NB4 (cell line): ENCODE results near the gene HHIPL1.

Source experiments
- DNase-seq: peaks from one replicate; pipeline ENCODE4 v3.0.0; 2010; ENCODE audit warnings: low read depth
- H3K4me3 ChIP-seq: one replicate; pipeline ENCODE4 v1.5.1; 2011; ENCODE audit warnings: mild to moderate bottlenecking, low read depth, low read length, moderate library complexity
- CTCF ChIP-seq: IDR thresholded peaks from one replicate; pipeline ENCODE4 v1.5.1; 2012; ENCODE audit warnings: low read depth, low read length
- MAX ChIP-seq: IDR thresholded peaks from 2 replicates; pipeline ENCODE4 v1.6.1; 2011; ENCODE audit warnings: low read depth, low read length
- MYC ChIP-seq: IDR thresholded peaks from 2 replicates; pipeline ENCODE4 v1.6.1; 2011; ENCODE audit warnings: low read depth, low read length
- POLR2A ChIP-seq: IDR thresholded peaks from 2 replicates; pipeline ENCODE4 v1.6.1; 2011; ENCODE audit warnings: mild to moderate bottlenecking; ENCODE audit not compliant: insufficient read length; ENCODE audit errors: extremely low read depth

HHIPL1 gene

GRCh38 chr14:99706107-99706900 lies 61.4 kb downstream of the HHIPL1 start:
- no peak for TF ChIP-seq CTCF
- no peak for TF ChIP-seq MAX
- TF ChIP-seq MYC = no peak
- no peak for TF ChIP-seq POLR2A
- H3K4me3 ChIP-seq = no peak overlapping the region
- no peak for DNase-seq

- H3K4me3 ChIP-seq = no peak overlapping the region
- TF ChIP-seq CTCF = no peak
- no peak for TF ChIP-seq MAX
- TF ChIP-seq POLR2A = no peak
- TF ChIP-seq MYC = no peak
- DNase-seq = no peak
Measured at GRCh38 chr14:99707420-99707819, 62.5 kb downstream of the HHIPL1 start.

- no peak overlapping the region for H3K4me3 ChIP-seq
- no peak for TF ChIP-seq POLR2A
- TF ChIP-seq MAX = no peak
- TF ChIP-seq CTCF = no peak
- no peak for TF ChIP-seq MYC
- DNase-seq = no peak
Measured at GRCh38 chr14:99707921-99708320, 63.0 kb downstream of the HHIPL1 start.

GRCh38 chr14:99708449-99708848 lies 63.5 kb downstream of the HHIPL1 start:
- no peak overlapping the region for H3K4me3 ChIP-seq
- TF ChIP-seq POLR2A (no peak), MAX (no peak), MYC (no peak), CTCF (no peak)
- DNase-seq = no peak

GRCh38 chr14:99713972-99714371 lies 69.0 kb downstream of the HHIPL1 start:
- no peak overlapping the region for H3K4me3 ChIP-seq
- DNase-seq = no peak
- TF ChIP-seq CTCF = no peak
- no peak for TF ChIP-seq POLR2A
